ENCODE data around the gene SPAST.

GRCh38 chr2:32189011-32189410 is 125.7 kb downstream of the SPAST start:
- TF ChIP-seq POLR2A (IDR thresholded peaks at IDR 0.05): no peak
- TF ChIP-seq CTCF (IDR thresholded peaks at IDR 0.05): no peak
